Fibroblast of pulmonary artery (primary cell): ENCODE results near the gene GPRC5B.
A peak's percentile ranks its signal among the peaks of the same experiment; 100 is the strongest.

Experiments used
- DNase-seq: peaks from one replicate; pipeline ENCODE4 v3.0.0-alpha.2; 2010; ENCODE audit warnings: low read depth
- H3K4me3 ChIP-seq: replicated peaks from 2 replicates; pipeline ENCODE4 v1.5.1; 2011; ENCODE audit warnings: low read depth, mild to moderate bottlenecking, control low read depth, low read length, moderate library complexity
- CTCF ChIP-seq: IDR thresholded peaks from 2 replicates; pipeline ENCODE4 v1.5.1; 2011; ENCODE audit warnings: mild to moderate bottlenecking, control low read depth, low read length, inconsistent platforms; ENCODE audit errors: missing control alignments

The GPRC5B gene

GRCh38 chr16:19884611-19885450 lies at the start of gene GPRC5B:
TSS of gene GPRC5B (minus strand) at chr16:19884848. CDS start at chr16:19872845, 12,003 bp downstream.
- H3K4me3 ChIP-seq = peak within 1 kb of the TSS; percentile 77
- DNase-seq = peak; percentile 46
- no peak for TF ChIP-seq CTCF

GRCh38 chr16:19933740-19934139 lies 49.1 kb upstream of the GPRC5B start:
- no peak for DNase-seq
- TF ChIP-seq CTCF = no peak
- no peak overlapping the region for H3K4me3 ChIP-seq

DNA sequence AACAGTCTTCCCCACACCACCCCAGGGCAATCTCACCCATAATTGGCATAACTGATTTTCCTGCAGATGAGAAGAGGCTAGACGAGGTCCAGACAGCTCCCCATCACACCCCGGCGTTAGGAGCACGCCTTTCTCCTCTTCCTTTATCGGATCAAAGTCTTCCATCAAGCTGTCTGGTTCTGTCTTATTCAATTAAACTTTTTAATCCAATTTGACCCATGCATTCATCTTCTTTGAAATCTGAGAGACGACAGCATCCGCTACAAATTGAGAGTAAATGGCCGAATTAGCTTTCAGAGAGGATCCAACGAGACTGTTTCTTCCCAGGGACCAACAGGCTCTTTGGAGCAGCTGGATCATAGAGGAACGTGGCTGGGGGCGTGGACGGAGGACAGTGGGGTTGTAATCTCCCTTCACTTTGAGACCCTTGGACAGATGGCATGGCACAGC lies 44.4 kb upstream of the GPRC5B start:
- no peak for DNase-seq
- TF ChIP-seq CTCF = no peak
- H3K4me3 ChIP-seq = no peak overlapping the region

GRCh38 chr16:19928432-19928831 lies 43.8 kb upstream of the GPRC5B start:
- H3K4me3 ChIP-seq = no peak overlapping the region
- TF ChIP-seq CTCF = no peak
- no peak for DNase-seq

DNA sequence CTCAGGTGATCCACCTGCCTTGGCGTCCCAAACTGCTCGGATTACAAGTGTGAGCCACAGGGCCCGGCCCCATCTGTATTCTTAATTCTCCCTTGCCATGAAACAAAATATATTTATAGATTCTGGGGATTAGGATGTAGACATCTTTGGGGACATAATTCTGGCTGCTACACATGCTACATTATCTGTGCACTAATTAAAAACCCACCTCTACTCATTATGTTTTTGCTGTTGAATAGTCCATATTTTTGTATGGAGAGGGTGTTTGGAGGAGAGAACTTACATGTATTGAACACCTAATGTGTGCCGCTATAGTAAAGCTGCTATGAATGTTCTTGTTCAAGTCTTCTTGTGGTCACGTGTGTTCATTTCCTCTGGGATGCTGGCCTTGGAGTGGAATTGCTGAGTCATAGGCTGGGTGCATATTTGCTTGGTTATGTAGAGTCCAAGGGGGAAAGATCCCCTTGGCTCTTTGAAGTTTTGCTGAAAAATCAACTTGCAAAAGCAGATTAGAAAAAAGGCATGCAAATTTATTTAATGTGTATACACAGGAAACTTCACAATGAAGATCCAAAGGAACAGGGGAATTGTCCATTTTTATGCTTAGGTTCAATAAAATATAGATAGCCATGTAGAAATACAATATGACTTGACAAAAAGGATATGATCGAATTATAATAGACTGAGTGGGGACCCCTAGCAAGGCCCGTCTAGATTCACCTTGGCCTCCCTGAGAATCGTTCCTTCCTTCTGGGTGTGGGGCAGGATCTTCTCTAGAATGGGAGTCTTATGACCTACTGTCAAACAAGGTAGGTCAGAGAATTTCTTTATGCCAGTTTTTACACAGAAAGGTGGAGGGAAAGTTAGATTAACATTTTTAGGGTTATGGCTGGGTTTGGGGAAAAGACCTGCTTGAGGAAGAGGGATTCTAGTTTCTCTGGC lies 42.1 kb upstream of the GPRC5B start:
- TF ChIP-seq CTCF = no peak
- H3K4me3 ChIP-seq = no peak overlapping the region
- DNase-seq = peak; percentile 86

GRCh38 chr16:19923396-19923795 lies 38.7 kb upstream of the GPRC5B start:
- no peak for TF ChIP-seq CTCF
- no peak for DNase-seq
- no peak overlapping the region for H3K4me3 ChIP-seq
